NCI-H510A treated with DMSO at 0.1 percent for 48 hours (cell line): ENCODE data around the gene SLC37A1.

Experiments
- DNase-seq: peaks from one replicate; lab custom pipeline; 2025; lab: John Stamatoyannopoulos, UW

The SLC37A1 gene

DNA sequence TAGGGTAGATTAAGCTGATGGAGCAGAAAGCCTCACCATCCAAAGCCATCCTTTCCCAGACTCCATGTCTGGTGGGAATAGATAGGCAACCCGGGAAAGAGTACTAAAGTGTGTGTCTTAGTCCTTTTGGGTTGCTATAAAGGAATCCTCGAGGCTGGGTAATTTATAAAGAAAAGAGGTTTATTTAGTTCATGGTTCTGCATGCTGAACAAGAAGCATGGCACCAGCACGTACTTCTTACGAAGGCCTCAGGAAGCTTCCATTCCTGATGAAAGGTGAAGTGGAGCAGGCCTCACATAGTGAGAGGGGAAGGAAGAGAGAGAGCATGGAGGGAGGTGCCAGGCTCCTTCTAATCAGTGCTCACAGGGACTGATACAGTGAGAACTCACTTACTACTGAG lies 6.2 kb upstream of the SLC37A1 start:
- DNase-seq = no peak

DNA sequence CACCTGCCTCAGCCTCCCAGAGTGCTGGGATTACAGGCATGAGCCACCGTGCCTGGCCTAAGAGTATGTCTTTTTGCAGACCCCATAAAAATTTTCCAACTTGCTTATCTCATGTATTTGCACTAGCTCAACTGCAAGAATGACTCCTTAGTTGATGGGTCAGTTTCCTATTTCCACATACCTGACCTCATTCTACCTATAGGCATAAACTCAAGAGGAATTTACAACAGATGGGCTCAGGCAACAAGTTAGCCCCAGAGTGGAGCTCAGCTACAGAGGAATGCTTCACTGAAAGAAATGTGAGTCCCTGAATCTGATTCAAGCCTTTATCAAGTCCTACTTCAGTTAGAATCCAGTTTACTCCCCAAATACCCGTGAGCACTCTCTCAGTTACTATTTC lies 5.3 kb upstream of the SLC37A1 start:
- no peak for DNase-seq

DNA sequence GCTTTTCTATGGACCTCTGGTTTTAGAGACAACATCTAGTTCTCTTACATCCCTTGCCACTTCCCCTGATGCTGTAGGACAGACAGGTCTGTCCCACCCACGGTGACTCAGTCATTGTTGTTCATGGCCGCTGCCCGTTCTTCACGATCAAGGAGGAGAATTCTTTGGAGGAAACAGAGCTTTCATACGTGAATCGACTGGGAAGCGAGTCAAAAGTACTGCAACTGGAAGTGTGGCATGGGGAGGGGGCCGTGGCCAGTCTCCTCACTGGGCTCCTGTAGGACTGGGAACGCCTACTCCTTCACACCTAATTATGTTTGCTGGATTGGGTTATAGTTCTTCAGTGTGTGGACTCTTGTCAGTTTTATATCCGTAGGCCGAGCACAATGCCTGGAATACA lies 4.4 kb upstream of the SLC37A1 start:
- no peak for DNase-seq

DNA sequence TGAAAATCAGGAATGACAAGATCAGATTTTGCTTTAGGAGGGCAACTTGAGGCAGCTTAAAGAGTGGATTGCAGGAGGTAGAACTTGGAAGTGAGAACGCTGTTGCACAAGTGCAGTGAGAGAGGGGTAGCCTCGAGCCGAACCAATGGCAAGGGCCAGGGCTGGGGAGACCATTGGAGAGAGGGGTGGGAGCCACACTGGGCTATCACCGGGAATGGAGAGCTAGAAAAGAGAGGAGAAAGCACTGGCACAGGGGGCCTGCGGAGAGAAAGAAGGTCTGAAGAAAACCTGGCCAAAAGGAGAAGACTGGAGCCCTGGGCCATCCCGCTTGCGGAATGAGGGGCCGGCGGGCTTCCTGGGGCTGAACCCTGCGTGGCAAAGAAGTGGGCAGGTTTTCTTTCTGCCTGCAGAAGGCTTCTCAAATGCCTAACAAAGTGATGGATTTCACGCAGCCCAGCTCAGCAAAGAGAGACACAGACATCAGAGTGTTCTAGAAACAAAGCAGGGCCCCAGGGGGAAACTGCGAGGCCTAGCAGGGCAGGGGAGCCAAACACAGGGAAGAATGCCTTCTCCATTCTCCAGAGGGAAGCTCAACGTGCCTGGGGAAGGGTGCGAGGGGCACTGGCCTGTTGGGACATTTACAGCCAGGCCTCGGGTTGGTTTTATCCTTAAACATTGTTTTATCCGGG lies 1.2 kb upstream of the SLC37A1 start:
- no peak for DNase-seq

DNA sequence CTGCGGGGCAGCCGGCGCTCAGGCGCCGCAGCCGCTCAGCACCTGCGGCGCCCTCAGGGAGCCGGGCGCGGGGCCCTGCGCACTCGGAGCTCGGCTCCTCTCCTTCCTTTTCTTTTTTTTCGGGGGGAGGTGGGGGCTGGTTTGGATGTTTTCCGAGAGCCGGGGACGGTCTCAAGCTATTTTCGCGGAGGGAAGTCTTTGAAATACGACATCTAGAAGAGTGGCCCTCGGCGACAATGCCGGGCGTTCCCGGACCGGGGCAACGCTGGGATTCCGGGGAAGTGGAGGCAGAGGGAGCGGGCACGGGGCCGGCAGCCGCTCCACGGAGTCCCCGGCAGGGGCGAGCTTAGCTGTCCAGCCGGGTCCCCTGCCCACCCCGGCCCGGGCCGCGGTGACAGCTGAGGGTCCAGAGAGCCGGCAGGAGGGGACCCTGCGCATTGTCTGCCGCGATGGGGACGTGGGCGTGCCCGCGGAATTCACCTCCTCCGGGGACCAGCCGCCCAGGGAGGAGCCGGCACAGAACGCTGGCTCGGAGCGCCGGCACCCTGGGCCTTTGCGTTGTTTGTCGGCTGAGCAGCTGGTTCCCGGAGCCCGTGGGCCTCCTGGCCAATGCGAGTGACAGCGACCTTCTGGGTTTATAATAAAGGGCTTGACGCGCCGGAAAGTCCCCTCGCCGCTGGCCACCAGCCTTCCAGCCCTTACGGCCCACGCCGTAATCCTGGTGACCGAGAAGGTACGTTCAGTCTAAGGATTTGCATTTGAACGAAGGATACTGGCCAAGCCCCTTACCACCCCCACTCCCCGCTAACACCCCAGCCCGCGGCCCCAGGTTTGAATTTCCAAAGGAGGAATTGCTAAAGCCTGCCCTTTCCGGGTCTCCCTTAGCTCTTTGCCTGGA lies 582 bp downstream of the SLC37A1 start:
- peak; percentile 51 for DNase-seq

DNA sequence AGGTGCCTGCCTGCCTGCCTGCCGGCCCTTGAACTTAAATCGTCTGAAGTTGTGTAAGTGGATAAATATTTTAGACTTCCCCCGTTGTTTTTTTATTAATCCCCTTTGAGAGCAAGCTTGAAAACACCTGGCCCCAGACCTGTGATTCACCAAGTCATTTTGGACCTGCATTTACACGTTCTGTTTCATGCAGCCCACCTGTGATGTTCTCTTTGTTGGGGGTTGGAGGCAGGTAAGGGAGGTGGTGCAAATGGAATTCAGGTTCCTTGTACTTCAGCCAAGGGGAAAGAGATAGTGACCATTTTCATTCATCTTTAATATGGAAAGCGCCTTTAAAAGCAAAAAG lies 1.2 kb downstream of the SLC37A1 start:
- DNase-seq = no peak

DNA sequence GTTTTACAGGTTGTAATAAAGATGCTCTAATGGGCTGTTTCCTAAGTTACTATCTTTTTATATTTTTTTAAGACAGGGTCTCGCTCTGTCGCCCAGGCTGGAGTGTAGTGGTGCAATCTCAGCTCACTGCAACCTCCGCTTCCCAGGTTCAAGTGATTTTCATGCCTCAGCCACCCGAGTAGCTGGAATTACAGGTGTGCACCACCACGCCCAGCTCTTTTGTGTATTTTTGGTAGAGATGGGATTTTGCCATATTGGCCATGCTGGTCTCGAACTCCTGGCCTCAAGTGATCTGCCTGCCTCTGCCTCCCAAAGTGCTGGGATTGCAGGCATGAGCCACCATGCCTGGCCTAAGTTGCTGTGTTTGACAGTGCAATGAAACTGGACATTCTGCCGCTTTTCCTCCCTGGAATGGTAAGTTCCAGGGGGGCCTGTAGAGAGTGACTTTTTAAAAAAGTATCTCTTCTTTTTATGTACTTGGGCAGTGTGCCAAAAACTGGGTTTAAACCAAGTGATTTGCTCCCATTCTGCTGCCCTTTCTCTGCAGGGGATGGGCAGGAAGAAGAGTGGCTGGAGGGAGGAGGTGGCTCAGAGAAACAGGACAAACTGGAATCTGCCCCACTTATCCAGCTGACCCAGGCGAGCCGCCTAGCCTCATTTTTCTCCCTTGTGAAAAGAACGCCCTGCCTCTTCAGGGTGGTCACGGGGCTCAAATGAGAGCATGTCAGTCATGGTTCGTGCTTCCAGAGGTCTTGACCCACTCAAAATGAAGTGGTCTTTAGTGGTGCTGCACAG lies 2.3 kb downstream of the SLC37A1 start:
- DNase-seq = peak; percentile 79

GRCh38 chr21:42518215-42518614 lies 4.6 kb downstream of the SLC37A1 start:
- DNase-seq = no peak

DNA sequence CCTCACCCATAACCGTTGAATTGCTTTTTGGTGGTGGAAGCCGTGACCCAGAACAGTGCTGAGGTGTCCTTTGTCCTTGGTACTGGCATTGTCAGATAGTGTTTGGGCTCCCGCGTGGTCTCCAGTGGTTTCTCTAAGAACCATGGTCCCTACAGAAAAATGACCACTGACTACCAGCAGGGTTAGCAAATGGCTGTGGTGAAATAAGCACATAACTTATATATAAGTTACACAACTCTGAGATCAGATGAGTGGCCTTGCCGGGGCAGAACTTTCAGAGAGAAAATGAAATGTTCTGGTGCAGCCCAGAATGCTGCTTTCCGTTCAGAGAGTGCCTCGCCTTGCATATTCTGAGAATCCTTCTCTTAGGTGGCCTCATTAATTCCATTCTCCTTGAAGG lies 5.0 kb downstream of the SLC37A1 start:
- no peak for DNase-seq

DNA sequence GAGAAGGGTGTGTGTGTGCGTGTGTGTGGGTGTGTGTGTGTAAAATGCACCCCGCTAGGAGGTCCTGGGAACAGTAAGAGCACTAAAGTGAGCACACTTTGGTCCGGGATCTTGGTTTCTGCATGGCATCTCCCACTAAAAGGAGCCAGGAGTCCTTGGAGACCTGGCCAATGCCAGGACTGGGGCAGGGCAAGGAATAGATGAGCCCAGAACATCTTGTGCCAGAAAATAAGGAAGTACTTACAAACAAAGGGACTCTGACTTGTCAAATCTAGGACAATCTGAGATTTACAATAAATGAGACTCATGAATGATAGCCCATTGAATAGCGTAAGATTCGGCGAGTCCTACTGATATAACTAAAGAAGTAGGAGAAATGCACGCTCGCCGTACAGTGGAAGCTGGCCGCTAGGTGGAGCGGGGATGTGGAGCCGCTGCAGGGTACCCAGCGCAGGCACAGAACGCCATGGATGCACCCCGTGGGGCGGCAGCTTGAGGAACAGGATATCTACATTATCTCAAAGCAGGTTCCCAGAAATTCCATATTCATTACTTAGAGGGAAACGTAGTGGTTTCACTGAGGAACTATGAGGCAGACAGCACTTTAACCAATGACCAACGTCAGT lies 7.1 kb downstream of the SLC37A1 start:
- no peak for DNase-seq

DNA sequence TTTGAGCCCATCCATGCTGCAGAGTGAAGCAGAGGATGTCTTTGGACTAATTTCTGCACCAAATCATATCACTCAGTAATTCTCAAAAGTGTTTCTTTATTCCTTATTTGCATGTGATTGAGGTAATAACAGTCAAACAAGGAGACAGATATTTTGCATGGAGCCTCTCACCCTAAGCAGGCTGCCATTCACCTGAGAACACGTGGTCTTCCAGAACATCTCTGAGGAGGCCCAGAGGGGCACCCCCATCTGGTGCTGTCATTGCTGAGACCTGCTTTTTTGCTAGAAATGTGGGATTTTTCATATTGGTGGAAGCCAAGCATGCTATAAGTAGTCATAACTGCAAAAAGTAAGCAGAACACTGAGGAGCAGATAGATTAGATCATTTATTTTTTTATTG lies 7.7 kb downstream of the SLC37A1 start:
- DNase-seq = no peak

- DNase-seq = no peak
These were observed 8.2 kb downstream of the SLC37A1 start for GRCh38 chr21:42521805-42522204.

DNA sequence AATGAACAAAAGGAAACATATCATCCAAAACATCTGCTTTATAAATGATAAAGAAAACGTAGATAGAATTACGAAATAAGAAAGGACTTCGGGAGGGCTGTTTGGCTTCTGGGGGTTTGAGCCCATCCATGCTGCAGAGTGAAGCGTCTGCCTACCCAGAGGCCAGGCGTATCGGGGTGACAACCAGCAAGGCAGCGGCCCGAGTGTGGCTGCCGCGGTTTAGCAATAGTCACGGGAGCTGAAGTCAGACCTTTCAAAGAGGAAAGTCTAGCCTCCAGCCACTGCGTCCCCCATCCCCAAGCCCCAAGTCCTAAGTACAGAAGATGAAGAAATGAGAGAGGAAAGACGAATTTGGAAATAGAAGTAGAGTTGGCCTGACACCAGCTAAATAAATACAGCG lies 8.6 kb downstream of the SLC37A1 start:
- no peak for DNase-seq

- DNase-seq = no peak
These were observed 9.1 kb downstream of the SLC37A1 start for GRCh38 chr21:42522771-42523170.

- DNase-seq = no peak
These were observed 9.6 kb downstream of the SLC37A1 start for GRCh38 chr21:42523211-42523610.

GRCh38 chr21:42523941-42524340 lies 10.3 kb downstream of the SLC37A1 start:
- DNase-seq = peak; percentile 50

DNA sequence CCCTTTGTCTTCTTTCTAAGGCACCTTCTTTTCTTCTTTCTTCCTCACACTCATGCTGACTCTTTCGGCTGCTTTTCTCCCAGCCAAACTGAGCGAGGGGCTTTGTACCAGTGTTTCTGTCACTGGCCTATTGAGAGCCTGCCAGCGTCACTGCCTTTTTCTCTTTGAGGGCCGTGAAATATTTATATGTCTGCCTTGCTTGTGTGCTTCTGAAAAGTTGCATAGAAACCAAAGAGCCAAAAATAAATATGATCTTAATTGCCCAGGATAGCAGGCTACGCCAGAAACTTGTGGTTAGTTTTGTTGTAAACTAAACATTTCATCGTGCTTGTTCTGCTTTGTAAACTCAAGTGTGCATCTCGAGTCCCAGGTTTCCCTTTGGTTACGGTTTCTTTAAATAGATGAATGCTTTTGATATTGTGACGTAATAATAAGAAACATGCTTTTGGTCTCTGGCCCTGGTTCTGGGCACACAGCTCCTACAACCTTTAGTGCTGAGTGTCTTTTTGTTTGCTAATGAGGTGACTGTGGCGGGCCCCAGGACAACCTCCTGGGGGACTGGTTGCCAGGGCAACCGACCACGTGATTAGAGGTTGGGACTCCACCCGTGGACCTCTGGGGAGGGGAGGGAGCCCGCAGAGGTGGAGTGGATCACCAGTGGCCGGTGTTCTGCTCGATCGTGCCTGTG lies 10.8 kb downstream of the SLC37A1 start:
- DNase-seq = peak; percentile 82

DNA sequence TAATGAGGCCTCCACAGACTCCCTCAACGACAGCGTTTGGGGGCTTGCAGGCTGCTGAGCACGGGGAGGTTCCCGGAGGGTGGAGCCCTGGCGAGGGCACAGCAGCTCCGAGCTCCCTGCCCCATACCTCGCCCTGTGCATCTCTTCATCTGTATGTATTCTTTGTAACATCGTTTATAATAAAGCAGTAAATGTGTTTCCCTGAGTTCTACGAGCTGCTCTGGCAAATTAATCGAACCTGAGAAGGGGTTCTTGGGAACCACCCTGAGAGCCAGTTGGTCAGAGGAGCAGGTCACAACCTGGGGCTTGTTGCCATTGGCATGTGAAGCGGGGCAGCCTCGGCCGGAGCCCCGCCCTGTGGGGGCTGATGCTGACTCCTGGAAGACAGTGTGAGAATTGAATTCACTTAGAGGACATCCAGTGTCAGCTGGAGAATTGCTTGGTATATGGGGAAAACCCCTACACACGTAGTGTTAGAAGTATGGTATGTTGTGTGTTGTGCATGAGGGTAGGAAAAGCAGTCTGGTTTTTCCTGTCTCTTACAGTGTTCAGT lies 11.5 kb downstream of the SLC37A1 start:
- peak; percentile 68 for DNase-seq

DNA sequence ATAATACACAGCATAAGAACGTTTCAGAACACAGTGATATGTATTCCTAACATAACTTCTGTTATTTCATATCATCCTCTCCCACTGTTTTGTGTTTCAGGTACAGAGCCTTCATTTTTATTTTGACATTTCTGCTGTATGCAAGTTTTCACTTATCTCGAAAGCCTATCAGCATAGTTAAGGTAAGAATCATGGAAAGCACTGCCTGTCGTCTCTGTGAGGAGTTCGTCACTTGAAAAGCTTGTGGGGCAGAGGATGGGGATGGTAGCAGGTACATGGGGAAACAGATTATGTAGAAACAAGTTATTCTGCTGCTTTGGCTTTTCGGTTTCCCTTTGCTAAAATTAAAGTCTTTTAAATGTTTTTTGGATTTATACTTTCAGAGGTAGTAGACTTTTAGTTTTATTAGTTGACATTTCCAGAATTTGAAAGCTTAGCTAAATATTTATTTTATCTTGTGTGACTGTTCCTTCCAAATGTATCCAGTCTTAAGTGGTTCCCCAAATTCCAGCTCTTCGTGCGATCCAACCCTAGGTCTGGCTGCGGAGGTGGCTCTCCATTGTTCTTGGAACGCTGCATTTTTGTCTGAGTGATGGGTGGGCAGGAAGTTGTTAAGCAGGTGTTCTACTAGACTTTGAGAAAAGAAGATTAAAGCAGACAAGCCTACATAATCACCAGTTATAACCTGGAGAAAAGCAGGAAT lies 12.2 kb downstream of the SLC37A1 start:
- DNase-seq = no peak

- DNase-seq = no peak
These were observed 12.7 kb downstream of the SLC37A1 start for GRCh38 chr21:42526379-42526727.

- no peak for DNase-seq
These were observed 13.5 kb downstream of the SLC37A1 start for GRCh38 chr21:42527127-42527488.
